Measurements from ENCODE around the gene SCN9A. TPM values are rescaled to one million over a fixed set of nuclear protein-coding genes. Genes with fewer than 3 reads are reported as not detected.

The SCN9A gene
- total RNA-seq, 1 experiment from 2014 or later: 1.3 TPM

DNA sequence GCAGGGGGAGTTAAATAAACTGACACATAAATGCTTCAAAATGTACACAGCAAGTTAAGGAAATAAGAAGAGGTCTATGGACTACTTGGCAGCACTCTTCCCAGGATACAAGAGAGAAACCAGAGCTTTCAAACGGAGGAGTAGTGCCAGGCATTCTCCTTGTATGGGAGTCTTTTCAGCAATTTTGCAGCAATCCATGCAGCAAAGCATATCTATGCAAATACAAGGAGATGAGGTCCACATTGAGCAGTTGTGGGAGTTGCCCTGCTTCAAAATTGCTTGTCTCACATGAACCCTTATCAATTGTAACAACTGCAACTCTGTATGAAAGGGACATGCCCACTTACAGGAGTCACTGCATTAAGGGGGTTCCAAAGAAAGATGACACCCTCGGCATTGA is 37.8 kb downstream of the SCN9A start:
- H3K79me1 ChIP-seq (ENCODE audit: insufficient read depth, low read depth, low read length, poor library complexity, severe bottlenecking): no peaks in the 10 kb centered on the region
- no peak overlapping the region for H4K8ac ChIP-seq (replicated peaks; ENCODE audit: insufficient read length, low read depth, low read length)
- no peak overlapping the region for H2AK5ac ChIP-seq (ENCODE audit: insufficient read length, low read length)
- Mint-ChIP-seq H3K4me3 (no peak overlapping the region), H3K4me1 (peaks cover 7 to 16% of the 10 kb centered on the region in 2 experiments), H3K27ac (no peak overlapping the region), H3K36me3 (ENCODE audit: insufficient read depth in 1 of 3, low read depth in 3 of 3) (no peaks in the 10 kb centered on the region), H3K9me3 (no peaks in the 10 kb centered on the region; a peak in 1 of 5 replicates), H3K27me3 (ENCODE audit: low read depth) (no peaks in the 10 kb centered on the region)
- H3K9ac ChIP-seq (ENCODE audit: extremely low read depth, insufficient read length, low read length): no peak overlapping the region
- H3K23me2 ChIP-seq (ENCODE audit: insufficient read length, low read depth, low read length, poor library complexity, severe bottlenecking): no peaks in the 10 kb centered on the region
- no peak overlapping the region for H2BK20ac ChIP-seq (ENCODE audit: low read depth, low read length, poor library complexity, severe bottlenecking)
- H4K20me1 ChIP-seq (ENCODE audit: control insufficient read depth, insufficient read depth, insufficient read length): no peaks in the 10 kb centered on the region
- H3K23ac ChIP-seq (ENCODE audit: insufficient read length, low read depth, low read length): no peak overlapping the region
- no peaks in the 10 kb centered on the region; the same call in 1 of the 2 replicates for H3K4me1 ChIP-seq (ENCODE audit: insufficient read depth, low read length)
- H3K9me3 ChIP-seq (ENCODE audit: control insufficient read depth, low read depth, low read length): no peaks in the 10 kb centered on the region
- H3K4me2 ChIP-seq (ENCODE audit: insufficient read depth, insufficient read length, low read length): no peak overlapping the region
- H3K4ac ChIP-seq (ENCODE audit: low read depth, low read length): no peak overlapping the region
- TF ChIP-seq, protein P1, sequence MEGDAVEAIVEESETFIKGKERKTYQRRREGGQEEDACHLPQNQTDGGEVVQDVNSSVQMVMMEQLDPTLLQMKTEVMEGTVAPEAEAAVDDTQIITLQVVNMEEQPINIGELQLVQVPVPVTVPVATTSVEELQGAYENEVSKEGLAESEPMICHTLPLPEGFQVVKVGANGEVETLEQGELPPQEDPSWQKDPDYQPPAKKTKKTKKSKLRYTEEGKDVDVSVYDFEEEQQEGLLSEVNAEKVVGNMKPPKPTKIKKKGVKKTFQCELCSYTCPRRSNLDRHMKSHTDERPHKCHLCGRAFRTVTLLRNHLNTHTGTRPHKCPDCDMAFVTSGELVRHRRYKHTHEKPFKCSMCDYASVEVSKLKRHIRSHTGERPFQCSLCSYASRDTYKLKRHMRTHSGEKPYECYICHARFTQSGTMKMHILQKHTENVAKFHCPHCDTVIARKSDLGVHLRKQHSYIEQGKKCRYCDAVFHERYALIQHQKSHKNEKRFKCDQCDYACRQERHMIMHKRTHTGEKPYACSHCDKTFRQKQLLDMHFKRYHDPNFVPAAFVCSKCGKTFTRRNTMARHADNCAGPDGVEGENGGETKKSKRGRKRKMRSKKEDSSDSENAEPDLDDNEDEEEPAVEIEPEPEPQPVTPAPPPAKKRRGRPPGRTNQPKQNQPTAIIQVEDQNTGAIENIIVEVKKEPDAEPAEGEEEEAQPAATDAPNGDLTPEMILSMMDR (conservative IDR thresholded peaks at IDR 0.05): no peak
- no peak overlapping the region for H4K91ac ChIP-seq (ENCODE audit: insufficient read length, low read depth, low read length)
- no peak overlapping the region for H2BK120ac ChIP-seq (ENCODE audit: low read depth, low read length, poor library complexity, severe bottlenecking)
- H3K27me3 ChIP-seq (ENCODE audit: insufficient read depth, low read length): no peaks in the 10 kb centered on the region
- H3K18ac ChIP-seq (ENCODE audit: insufficient read length, low read depth, low read length): no peak overlapping the region
- H3K79me2 ChIP-seq (ENCODE audit: insufficient read depth, low read length): no peaks in the 10 kb centered on the region
- H3K27ac ChIP-seq (ENCODE audit: insufficient read length, low read depth, low read length): no peak overlapping the region
- no CpG with 5 or more reads among the region's 2 CpGs for WGBS (ENCODE audit: extremely low coverage, insufficient read length, low lambda C conversion rate)
- no peak overlapping the region for H4K5ac ChIP-seq (ENCODE audit: insufficient read length, low read depth, low read length)
- H2AFZ ChIP-seq (ENCODE audit: low read length): no peak overlapping the region
- no peak overlapping the region for H2BK15ac ChIP-seq (ENCODE audit: low read depth, low read length)
- no peak overlapping the region for H2BK5ac ChIP-seq (ENCODE audit: insufficient read length, low read length)
- H3K14ac ChIP-seq (ENCODE audit: insufficient read depth, low read length): no peak overlapping the region
- no peak for DNase-seq
- no peak overlapping the region for H3T11ph ChIP-seq (ENCODE audit: low read length)
- no peak overlapping the region for H3K56ac ChIP-seq (ENCODE audit: insufficient read length, low read depth, low read length)
- no peak overlapping the region for H2BK12ac ChIP-seq (ENCODE audit: insufficient read length, low read depth, low read length)

Measured in H9 (cell line).